WTC11 (cell line): Measurements from ENCODE around the gene GABRG3.

Experiments used
- ATF2 ChIP-seq: sonication (generic); formaldehyde crosslinking; IDR thresholded peaks from 2 replicates; pipeline ENCODE4 v1.8.1; 2022; ENCODE audit warnings: low read depth, missing genetic modification reagents, borderline replicate concordance
- CTCF ChIP-seq: fragments of 200-600 bp; IDR thresholded peaks from 2 replicates; pipeline ENCODE4 v1.8.0; 2022; ENCODE audit warnings: antibody characterized with exemption
- E2F4 ChIP-seq: sonication (generic); formaldehyde crosslinking; IDR thresholded peaks from 2 replicates; pipeline ENCODE4 v1.8.1; 2022; ENCODE audit warnings: low read depth, mild to moderate bottlenecking, moderate library complexity, missing genetic modification reagents, borderline replicate concordance
- ESRRA ChIP-seq: sonication (generic); formaldehyde crosslinking; IDR thresholded peaks from 2 replicates; pipeline ENCODE4 v1.8.1; 2022; ENCODE audit warnings: mild to moderate bottlenecking, missing genetic modification reagents, borderline replicate concordance
- ETV6 ChIP-seq: sonication (generic); formaldehyde crosslinking; IDR thresholded peaks from 2 replicates; pipeline ENCODE4 v1.8.1; 2022; ENCODE audit warnings: mild to moderate bottlenecking, missing genetic modification reagents
- GABPB1 ChIP-seq: sonication (generic); formaldehyde crosslinking; IDR thresholded peaks from 2 replicates; pipeline ENCODE4 v1.8.1; 2023; ENCODE audit warnings: mild to moderate bottlenecking, missing genetic modification reagents
- GTF2I ChIP-seq: fragments of 250-450 bp; sonication (Bioruptor Pico); conservative IDR thresholded peaks from 2 replicates; pipeline ENCODE4 v1.4.0; 2021; ENCODE audit warnings: mild to moderate bottlenecking
- KAT7 ChIP-seq: sonication (generic); formaldehyde crosslinking; IDR thresholded peaks from 2 replicates; pipeline ENCODE4 v1.8.1; 2023; ENCODE audit warnings: missing genetic modification reagents, mild to moderate bottlenecking, borderline replicate concordance
- MAX ChIP-seq: sonication (generic); formaldehyde crosslinking; IDR thresholded peaks from 2 replicates; pipeline ENCODE4 v1.8.0; 2022; ENCODE audit warnings: mild to moderate bottlenecking, missing genetic modification reagents
- MXD4 ChIP-seq: fragments of 250-450 bp; sonication (Bioruptor Pico); IDR thresholded peaks from 2 replicates; pipeline ENCODE4 v1.8.0; 2021; ENCODE audit warnings: mild to moderate bottlenecking, moderate library complexity, borderline replicate concordance
- NR3C1 ChIP-seq: sonication (generic); formaldehyde crosslinking; conservative IDR thresholded peaks from 2 replicates; pipeline ENCODE4 v1.8.1; 2023; ENCODE audit warnings: low read depth, mild to moderate bottlenecking, missing genetic modification reagents
- TCF7 ChIP-seq: sonication (generic); formaldehyde crosslinking; IDR thresholded peaks from 2 replicates; pipeline ENCODE4 v1.8.0; 2022; ENCODE audit warnings: mild to moderate bottlenecking, low read depth, missing genetic modification reagents, moderate library complexity
- USF2 ChIP-seq: sonication (generic); formaldehyde crosslinking; IDR thresholded peaks from 2 replicates; pipeline ENCODE4 v1.8.1; 2023; ENCODE audit warnings: mild to moderate bottlenecking, missing genetic modification reagents, moderate library complexity
- ZNF232 ChIP-seq: sonication (generic); formaldehyde crosslinking; IDR thresholded peaks from 2 replicates; pipeline ENCODE4 v1.8.0; 2022; ENCODE audit warnings: mild to moderate bottlenecking, missing genetic modification reagents

- no peak for TF ChIP-seq ZNF232 (CRISPR knock-in tag)
- TF ChIP-seq CTCF: no peak
- TF ChIP-seq NR3C1 (CRISPR knock-in tag): no peak
- no peak for TF ChIP-seq GABPB1 (CRISPR knock-in tag)
- TF ChIP-seq USF2 (CRISPR knock-in tag): no peak
- no peak for TF ChIP-seq ESRRA (CRISPR knock-in tag)
- TF ChIP-seq KAT7 (CRISPR knock-in tag): no peak
- no peak for TF ChIP-seq MAX (CRISPR knock-in tag)
- no peak for TF ChIP-seq MXD4
- TF ChIP-seq GTF2I (CRISPR knock-in tag): no peak
- TF ChIP-seq ETV6 (CRISPR knock-in tag): no peak
- no peak for TF ChIP-seq ATF2 (CRISPR knock-in tag)
- no peak for TF ChIP-seq TCF7 (CRISPR knock-in tag)
- TF ChIP-seq E2F4 (CRISPR knock-in tag): no peak
These were observed 199.9 kb downstream of the GABRG3 start for GRCh38 chr15:27170851-27171250.
